IgD-negative memory B cell (primary cell): ENCODE data around the gene STAM2. TPM values are rescaled to one million over a fixed set of nuclear protein-coding genes. Genes with fewer than 3 reads are reported as not detected.
"Not testable (repeated sequence)": the region's sequence is repeated elsewhere in the genome, so short reads cannot be mapped to it uniquely, and the experiment has no call there.

Source experiments
- H3K27ac Mint-ChIP-seq, 3 donors: one replicate each; pipeline ENCODE4 v1.8.0; 2020 to 2022; ENCODE audit warnings: mild to moderate bottlenecking in 3 of 3, mixed read lengths in 3 of 3, moderate library complexity in 1 of 3
- H3K27me3 Mint-ChIP-seq: one replicate; pipeline ENCODE4 v1.8.0; 2021; ENCODE audit warnings: mixed read lengths
- H3K36me3 Mint-ChIP-seq: one replicate; pipeline ENCODE4 v1.8.0; 2020; ENCODE audit warnings: mild to moderate bottlenecking, mixed read lengths
- H3K4me1 Mint-ChIP-seq, 3 donors: one replicate each; pipeline ENCODE4 v1.8.0; 2020 to 2022; ENCODE audit warnings: mixed read lengths in 3 of 3, mild to moderate bottlenecking in 1 of 3
- H3K4me3 Mint-ChIP-seq, 4 donors: one replicate each; pipeline ENCODE4 v1.8.0; 2020 to 2022; ENCODE audit warnings: mild to moderate bottlenecking in 4 of 4, mixed read lengths in 4 of 4, moderate library complexity in 3 of 4
- H3K9me3 Mint-ChIP-seq, 3 donors: one replicate each; pipeline ENCODE4 v1.8.0; 2020 to 2021; ENCODE audit warnings: mixed read lengths in 3 of 3, mild to moderate bottlenecking in 1 of 3
- polyA plus RNA-seq: library from polyadenylated mRNA; unstranded; fragments of 300-500 nt; fragmentation: Illumina TruSeq; gene quantifications from one replicate; pipeline ENCODE4 v1.2.3, GENCODE V29; 2021

STAM2 gene
- polyA plus RNA-seq, 1 donor from 2014 or later, result 5.3 TPM

DNA sequence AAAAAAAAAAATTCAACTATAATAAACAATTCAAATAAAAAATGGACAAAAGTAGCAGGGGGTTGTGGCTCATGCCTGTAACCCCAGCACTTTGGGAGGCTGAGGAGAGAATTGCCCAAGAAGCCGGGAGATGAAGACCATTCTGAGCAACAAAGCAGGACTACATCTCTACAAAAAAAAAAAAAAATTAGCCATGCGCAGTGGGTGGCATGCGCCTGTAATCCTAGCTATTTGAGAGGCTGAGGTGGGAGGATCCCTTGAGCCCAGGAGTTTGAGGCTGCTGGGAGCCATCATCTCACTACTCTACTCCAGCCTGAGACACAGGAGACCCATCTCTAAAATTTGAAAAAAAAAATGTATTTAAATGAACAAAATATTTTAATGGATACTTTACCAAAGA lies 72.3 kb downstream of the STAM2 start:
- Mint-ChIP-seq H3K27me3 (peaks cover 21% of the 10 kb centered on the region), H3K27ac (no peak overlapping the region), H3K9me3 (no peaks in the 10 kb centered on the region), H3K36me3 (no peaks in the 10 kb centered on the region), H3K4me1 (peaks cover 3 to 8% (median 4%) of the 10 kb centered on the region in 3 donors), H3K4me3 (no peak overlapping the region)

DNA sequence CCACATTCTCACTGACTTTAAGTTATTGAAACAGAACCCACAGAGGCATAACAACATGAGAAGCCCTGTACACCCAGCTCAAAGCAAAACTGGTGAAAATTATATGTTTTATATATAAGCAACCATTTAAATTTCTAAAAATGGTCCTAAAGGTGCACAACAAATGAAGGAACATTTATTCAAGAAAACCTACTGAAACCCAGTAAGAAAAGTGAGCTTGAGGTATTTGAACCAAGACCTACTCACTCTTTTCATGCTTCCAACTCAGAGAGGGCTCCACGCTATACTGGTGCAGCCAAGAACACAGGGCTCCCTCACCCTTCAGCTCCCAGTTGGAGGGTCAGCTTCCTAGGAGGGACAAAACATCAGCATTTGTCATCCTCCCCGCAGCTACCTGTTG lies 74.6 kb downstream of the STAM2 start:
- peaks cover 34% of the 10 kb centered on the region for H3K27me3 Mint-ChIP-seq

DNA sequence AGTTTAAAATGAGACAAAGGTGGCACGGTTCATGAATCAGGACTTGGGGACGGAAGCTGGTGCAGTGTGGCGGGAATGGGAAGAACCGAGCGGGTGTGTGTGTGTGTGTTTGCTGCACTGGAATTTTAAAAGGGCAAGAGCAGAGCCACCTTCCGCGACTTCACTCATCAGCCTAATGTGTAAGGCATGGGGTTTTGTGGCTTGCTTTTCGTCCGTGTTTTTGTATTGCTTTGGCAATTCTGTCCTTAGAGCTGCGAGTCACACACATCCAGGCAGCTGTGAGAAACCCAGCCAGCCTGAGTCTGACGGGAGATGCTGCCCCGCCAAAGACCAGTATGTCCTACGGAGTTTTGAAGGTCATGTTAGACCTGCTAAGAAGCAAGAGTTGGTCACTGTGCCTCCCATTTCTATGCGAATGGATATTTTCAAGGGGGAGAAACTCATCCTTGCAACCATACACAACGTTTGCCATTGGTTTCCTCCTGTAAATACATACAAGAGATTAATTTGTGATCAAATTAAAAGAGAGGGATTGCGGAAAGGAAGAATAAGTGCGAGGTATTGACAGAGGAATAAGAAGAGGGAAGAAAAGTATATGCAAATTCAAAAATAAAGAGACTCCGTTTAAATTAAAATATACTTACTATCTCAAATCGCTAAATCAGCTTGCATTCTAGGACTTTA lies 76.1 kb downstream of the STAM2 start:
- no peaks in the 10 kb centered on the region for H3K9me3 Mint-ChIP-seq
- H3K36me3 Mint-ChIP-seq, result no peaks in the 10 kb centered on the region
- peak overlapping the region; percentile 71 to 94 (median 89) for H3K4me3 Mint-ChIP-seq
- H3K27ac Mint-ChIP-seq, result peak overlapping the region in 1 of 3 donors; percentile 78
- peaks cover 11 to 18% (median 16%) of the 10 kb centered on the region in 3 donors for H3K4me1 Mint-ChIP-seq
- H3K27me3 Mint-ChIP-seq, result peaks cover 34% of the 10 kb centered on the region

More for the DNA sequence above, 74.6 kb downstream of the STAM2 start:
- Mint-ChIP-seq H3K4me3 (no peak overlapping the region), H3K27ac (no peak overlapping the region), H3K9me3 (no peaks in the 10 kb centered on the region), H3K36me3 (no peaks in the 10 kb centered on the region), H3K4me1 (peaks cover 11 to 18% (median 16%) of the 10 kb centered on the region in 3 donors)

DNA sequence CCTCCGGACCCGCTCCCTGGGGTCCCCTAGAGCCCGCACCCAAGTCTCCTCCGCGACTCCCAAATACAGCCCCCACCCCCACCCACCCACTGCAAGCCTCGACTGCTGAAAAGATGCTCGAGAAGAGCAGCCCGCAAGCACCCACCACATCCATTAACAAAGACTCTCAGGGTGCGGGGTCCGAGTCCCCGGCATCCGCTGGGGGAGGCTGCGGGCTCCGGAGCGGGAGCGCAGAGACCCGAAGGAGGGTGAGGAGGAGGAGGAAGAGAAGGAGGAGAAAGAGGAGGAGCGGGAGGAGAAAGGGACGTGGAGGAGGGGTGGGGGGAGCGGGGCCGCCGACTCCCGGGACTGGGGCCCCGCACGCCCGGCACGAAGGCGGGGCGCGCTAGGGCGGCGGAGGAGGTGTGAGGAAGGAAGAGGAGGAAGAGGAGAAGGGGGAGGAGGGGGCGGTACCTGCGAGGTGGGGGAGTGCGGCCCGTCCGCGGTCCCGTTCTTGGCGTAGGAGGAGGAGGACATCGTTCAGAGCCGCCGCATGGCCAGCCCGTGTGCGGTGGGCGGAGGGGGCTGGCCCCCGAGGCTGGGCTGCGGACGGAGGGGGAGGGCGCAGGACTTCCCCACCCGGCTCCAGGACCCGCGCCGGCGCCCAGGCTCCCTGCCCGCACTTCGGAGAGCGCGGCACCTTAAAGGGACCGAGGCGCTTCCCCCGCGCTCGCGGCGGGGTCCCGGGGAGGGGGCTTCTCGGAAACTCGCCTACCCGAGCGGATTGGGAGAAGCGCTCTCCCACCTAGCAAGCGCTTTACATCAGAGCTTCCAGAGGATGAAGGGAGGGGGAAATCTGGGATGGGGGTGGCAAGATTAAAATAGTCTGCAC lies 76.8 kb downstream of the STAM2 start, which contains the start of gene CACNB4:
TSS of gene CACNB4 (minus strand) at position 549 of the 871 bp plus-strand sequence.
- H3K4me3 Mint-ChIP-seq, result peak within 1 kb of the TSS; percentile 76 to 94 (median 89)
- H3K27ac Mint-ChIP-seq, result peak within 1 kb of the TSS in 1 of 3 donors; percentile 78
- H3K4me1 Mint-ChIP-seq, result peaks cover 11 to 18% (median 16%) of the 10 kb centered on the region in 3 donors
- peaks cover 34% of the 10 kb centered on the region for H3K27me3 Mint-ChIP-seq
- no peaks in the 10 kb centered on the region for H3K36me3 Mint-ChIP-seq
- no peaks in the 10 kb centered on the region for H3K9me3 Mint-ChIP-seq

DNA sequence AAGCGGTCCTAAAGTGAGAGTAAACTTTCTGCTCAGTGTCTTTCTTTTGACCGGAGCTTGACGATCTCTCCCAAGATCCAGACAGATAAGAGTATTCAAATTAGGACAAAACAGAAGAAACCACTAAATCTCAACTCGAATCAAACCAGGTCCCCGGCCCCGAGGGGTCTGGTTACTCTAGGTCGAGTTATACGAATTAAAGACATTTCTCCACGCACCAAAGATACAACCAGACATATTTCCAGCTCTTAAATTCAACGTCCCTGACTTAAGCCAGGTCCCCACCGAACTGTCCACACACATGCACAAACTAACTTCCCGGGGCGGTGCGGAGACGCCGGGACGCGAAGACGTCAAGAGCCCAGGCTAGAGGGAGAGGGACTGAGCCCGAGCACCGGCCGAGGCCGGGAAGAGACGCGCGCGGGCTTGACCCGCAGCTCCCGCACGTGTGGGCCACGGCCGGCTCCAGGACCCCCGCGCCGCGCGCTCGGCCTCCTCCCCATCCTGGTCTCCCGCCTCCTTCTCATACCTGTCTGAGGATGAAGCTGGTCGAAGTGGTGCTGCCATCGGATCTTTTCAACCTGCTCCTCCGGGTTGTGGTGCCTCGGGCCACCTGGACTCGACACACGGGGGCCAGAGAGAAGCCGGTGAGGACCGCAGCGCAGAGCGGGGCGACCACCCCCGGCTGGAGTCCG lies 77.6 kb downstream of the STAM2 start:
- H3K4me1 Mint-ChIP-seq, result peaks cover 11 to 18% (median 16%) of the 10 kb centered on the region in 3 donors
- no peaks in the 10 kb centered on the region for H3K9me3 Mint-ChIP-seq
- no peaks in the 10 kb centered on the region for H3K36me3 Mint-ChIP-seq
- peaks cover 32% of the 10 kb centered on the region for H3K27me3 Mint-ChIP-seq
- peak overlapping the region; percentile 76 to 91 (median 81) for H3K4me3 Mint-ChIP-seq
- no peak overlapping the region for H3K27ac Mint-ChIP-seq

DNA sequence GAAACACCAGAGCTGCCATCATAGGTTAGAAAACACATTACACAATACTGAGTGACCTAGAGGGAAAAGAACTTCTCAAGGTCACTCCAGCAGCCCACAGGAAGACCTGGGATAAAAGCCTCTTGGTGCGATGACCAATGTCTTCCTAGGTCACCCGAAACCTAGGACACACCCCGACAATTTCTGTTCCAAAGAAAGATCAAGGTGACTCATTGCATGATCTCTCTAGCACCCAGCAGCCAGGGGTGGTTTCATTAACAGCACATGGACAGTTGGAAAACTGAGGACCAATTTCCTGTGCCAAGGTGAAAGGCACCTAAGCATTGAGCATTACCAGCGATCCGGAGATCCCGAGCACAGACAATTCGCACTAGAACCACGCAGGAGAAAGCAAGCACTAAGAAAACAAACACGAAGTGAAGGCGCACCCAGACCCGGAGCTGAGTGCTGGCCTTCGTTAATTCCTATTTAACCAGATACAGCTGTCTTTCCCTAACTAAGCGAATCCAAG lies 78.2 kb downstream of the STAM2 start:
- H3K4me3 Mint-ChIP-seq, result peak overlapping the region; percentile 76 to 91 (median 81)
- no peaks in the 10 kb centered on the region for H3K9me3 Mint-ChIP-seq
- peaks cover 11 to 18% (median 16%) of the 10 kb centered on the region in 3 donors for H3K4me1 Mint-ChIP-seq
- no peak overlapping the region for H3K27ac Mint-ChIP-seq
- no peaks in the 10 kb centered on the region for H3K36me3 Mint-ChIP-seq
- peaks cover 32% of the 10 kb centered on the region for H3K27me3 Mint-ChIP-seq

DNA sequence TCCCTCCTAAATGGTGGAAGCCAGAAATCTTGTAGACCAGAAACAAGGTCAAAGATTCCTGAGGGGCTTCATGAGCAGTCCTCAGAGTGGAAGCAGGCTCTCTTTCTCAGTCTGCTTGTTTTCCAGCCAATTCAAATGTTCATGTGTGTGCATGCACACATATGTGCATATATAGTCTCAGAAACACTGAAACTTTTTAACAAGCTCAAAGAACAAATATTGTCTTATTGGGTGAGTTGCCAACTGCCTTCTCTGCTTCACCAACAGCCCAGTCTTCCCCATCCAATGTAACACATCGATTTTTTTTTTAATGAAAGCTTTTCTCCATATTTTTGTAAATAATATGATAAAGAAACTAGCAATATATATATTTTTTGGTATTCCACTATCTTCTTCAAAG lies 80.4 kb downstream of the STAM2 start:
- no peaks in the 10 kb centered on the region for H3K9me3 Mint-ChIP-seq
- H3K4me1 Mint-ChIP-seq, result peaks cover 11 to 18% (median 14%) of the 10 kb centered on the region in 3 donors
- no peak overlapping the region for H3K27ac Mint-ChIP-seq
- no peak overlapping the region for H3K4me3 Mint-ChIP-seq
- no peaks in the 10 kb centered on the region for H3K36me3 Mint-ChIP-seq
- peaks cover 22% of the 10 kb centered on the region for H3K27me3 Mint-ChIP-seq

DNA sequence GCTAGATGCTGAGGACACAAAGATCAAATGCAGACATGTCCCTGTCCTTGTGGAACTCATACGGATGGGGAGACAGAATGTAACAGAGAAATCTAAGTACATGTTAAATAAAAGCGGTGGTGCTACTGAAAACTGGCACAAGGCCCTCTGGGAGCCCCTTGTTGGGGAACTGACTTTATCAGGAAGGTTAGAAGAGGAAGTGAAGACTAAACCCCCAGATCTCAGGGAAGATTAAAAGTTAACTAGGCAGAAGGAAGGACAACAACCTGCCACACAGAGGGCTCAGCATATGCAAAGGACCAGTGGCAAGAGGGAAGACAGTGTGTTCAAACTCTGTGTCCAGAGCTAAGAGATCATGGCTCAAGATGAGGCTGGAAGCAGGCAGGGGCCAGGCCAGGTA lies 81.5 kb downstream of the STAM2 start:
- no peak overlapping the region for H3K27ac Mint-ChIP-seq
- H3K9me3 Mint-ChIP-seq, result no peaks in the 10 kb centered on the region
- no peaks in the 10 kb centered on the region for H3K36me3 Mint-ChIP-seq
- H3K4me3 Mint-ChIP-seq, result no peak overlapping the region
- H3K27me3 Mint-ChIP-seq, result peaks cover 13% of the 10 kb centered on the region
- peaks cover 8 to 12% (median 11%) of the 10 kb centered on the region in 3 donors for H3K4me1 Mint-ChIP-seq

DNA sequence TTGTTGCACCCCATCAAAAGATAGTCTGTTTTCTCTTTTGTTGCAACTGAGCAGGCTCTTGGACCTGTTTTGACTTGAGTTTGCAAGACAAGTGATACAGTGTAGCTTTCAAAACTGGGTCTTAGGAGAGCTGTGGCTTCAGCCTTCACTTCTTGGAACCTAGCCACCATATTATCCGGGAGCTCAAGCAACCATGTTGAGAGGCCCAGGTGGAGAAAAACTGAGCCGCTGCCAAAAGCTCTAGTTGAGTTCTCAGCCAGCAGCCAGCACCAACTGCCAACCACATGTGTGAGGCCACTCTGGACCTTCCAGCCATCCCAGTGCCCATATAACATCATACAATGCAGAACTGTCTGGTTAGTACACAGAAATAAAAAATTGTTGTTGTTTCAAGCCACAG lies 82.1 kb downstream of the STAM2 start:
- Mint-ChIP-seq H3K4me3 (no peak overlapping the region), H3K27me3 (peaks cover 15% of the 10 kb centered on the region), H3K9me3 (no peaks in the 10 kb centered on the region), H3K36me3 (no peaks in the 10 kb centered on the region), H3K4me1 (peaks cover 8 to 12% (median 11%) of the 10 kb centered on the region in 3 donors), H3K27ac (no peak overlapping the region)

DNA sequence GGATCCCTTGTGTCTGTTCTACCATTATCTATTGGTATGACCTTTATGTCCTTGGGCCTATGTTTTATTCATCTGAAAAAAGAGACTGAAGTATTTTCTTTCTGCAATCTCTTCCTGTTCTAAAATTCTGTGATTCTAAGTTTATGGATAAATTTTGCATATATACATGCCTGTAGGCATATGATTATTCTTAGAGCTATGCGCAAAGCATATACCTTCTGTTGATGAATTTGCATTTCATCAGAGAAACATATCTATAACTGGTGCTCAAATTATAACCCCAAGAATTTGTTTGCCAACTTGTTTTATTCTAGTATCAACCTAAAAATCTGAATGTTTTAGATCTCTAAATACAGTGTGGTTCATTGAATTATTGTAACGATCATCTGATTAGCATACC lies 83.5 kb downstream of the STAM2 start:
- Mint-ChIP-seq H3K4me1 (peaks cover 0 to 2% (median 2%) of the 10 kb centered on the region in 3 donors), H3K27ac (no peak overlapping the region), H3K36me3 (no peaks in the 10 kb centered on the region), H3K4me3 (no peak overlapping the region), H3K9me3 (no peaks in the 10 kb centered on the region), H3K27me3 (peaks cover 7% of the 10 kb centered on the region)

DNA sequence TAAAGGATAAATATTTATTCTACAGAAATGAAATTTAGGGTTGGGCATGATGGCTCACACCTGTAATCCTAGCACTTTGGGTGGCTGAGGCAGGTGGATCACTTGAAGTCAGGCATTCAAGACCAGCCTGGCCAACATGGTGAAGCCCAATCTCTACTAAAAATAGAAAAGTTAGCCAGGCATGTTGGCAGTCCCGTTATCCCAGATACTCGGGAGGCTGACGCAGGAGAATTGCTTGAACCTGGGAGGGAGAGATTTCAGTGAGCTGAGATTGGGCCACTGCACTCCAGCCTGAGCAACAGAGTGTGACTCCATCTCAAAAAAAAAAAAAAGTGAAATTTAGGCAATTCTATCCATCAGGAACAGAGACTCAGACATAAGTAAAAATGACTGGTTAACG lies 84.8 kb downstream of the STAM2 start:
- H3K4me1 Mint-ChIP-seq, H3K4me3 Mint-ChIP-seq, H3K36me3 Mint-ChIP-seq, H3K27ac Mint-ChIP-seq, H3K9me3 Mint-ChIP-seq, H3K27me3 Mint-ChIP-seq: not testable (repeated sequence)

DNA sequence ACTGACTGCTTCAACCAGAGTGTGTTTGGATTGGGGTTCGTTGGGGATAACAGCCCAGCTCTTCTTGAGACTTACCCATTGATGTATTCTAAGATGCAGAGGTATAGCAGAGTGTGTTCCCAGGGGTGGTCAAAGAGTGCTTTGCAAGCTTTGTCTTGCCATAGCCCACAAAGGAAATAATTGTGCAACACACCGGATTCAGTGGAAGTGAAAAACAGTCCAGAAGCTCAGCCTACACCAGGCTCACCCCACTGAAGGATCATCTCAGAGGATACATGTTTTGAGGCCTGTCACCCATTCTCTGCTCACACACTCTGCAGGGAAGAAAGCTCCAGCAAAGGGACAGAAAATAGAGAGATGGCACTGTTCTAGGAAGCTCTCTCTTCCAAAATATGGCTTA lies 86.3 kb downstream of the STAM2 start:
- Mint-ChIP-seq H3K27ac (no peak overlapping the region), H3K36me3 (no peaks in the 10 kb centered on the region), H3K4me1 (peaks cover 0 to 1% (median 0%) of the 10 kb centered on the region in 3 donors), H3K27me3 (peaks cover 4% of the 10 kb centered on the region), H3K9me3 (no peaks in the 10 kb centered on the region), H3K4me3 (peak overlapping the region in 1 of 4 donors; percentile 19)

DNA sequence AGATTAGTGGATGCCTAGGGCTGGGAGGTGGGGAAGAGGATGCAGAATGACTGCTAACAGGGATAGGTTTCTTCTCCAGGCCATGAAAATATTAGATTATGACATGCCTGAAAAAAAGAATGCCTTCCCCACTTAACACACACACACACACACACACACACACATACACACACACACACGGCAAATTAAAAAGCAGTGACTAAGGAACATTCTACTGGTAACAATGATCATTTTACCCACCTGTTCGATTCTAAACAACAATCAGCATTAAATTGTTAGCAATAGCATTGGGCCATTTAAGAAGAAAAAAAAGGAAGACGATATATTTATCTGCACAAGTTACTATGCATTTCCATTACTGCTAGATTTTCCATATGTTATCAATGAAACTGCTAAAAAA lies 87.6 kb downstream of the STAM2 start:
- Mint-ChIP-seq H3K36me3 (no peaks in the 10 kb centered on the region), H3K4me3 (no peak overlapping the region)

DNA sequence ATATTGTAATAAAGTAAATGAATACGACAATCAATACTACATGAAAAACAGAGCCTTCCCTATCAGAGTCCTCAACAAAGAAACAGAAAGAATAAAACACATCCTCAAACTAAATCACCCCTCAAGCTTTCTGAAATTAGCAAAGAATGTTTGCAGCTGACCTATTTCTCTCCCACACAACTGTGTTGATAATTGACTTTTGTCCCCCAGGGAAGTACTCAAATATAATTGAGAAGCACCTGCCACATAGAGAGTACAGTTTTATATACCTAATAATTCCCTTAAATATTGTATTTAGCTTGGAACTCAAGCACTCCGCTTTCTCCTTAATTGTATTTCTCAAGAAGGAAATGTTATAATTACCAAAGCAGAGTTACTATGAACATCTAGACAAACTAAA lies 89.3 kb downstream of the STAM2 start:
- Mint-ChIP-seq H3K4me3 (no peak overlapping the region), H3K27ac (no peak overlapping the region), H3K9me3 (no peaks in the 10 kb centered on the region), H3K36me3 (no peaks in the 10 kb centered on the region), H3K4me1 (peaks cover 0 to 1% (median 0%) of the 10 kb centered on the region in 3 donors), H3K27me3 (peaks cover 4% of the 10 kb centered on the region)

More for the DNA sequence above, 87.6 kb downstream of the STAM2 start:
- peaks cover 0 to 1% (median 0%) of the 10 kb centered on the region in 3 donors for H3K4me1 Mint-ChIP-seq
- H3K9me3 Mint-ChIP-seq, result no peaks in the 10 kb centered on the region
- H3K27ac Mint-ChIP-seq, result peak overlapping the region in 1 of 3 donors; percentile 88
- H3K27me3 Mint-ChIP-seq, result peaks cover 4% of the 10 kb centered on the region

DNA sequence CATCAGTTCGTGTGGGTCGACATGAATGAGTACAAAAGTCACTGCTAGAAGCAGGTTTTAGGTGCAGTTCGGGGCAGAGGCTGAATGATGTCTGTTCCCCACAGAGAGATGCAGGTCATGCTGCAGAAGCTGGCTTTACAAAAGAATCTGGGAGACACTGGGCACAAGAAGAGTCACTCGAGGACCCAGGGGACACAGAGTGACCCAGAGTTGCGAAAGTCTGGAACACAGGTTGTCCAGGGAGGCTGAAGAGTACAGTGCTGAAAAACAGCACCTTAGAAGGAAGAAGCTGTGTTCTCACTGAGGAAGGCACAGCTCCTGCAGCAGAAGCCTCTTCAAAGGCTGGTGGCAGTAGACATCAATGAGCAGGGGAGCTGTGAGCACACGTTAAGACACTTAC lies 91.5 kb downstream of the STAM2 start:
- peaks cover 0 to 5% (median 2%) of the 10 kb centered on the region in 3 donors for H3K9me3 Mint-ChIP-seq
- no peak overlapping the region for H3K27ac Mint-ChIP-seq
- H3K4me1 Mint-ChIP-seq, result peaks cover 0 to under 1% (median 0%) of the 10 kb centered on the region in 3 donors
- H3K27me3 Mint-ChIP-seq, result peaks cover 4% of the 10 kb centered on the region
- H3K4me3 Mint-ChIP-seq, result no peak overlapping the region
- no peaks in the 10 kb centered on the region for H3K36me3 Mint-ChIP-seq
